HepG2 (cell line): Measurements from ENCODE around the gene STUB1. TPM values are rescaled to one million over a fixed set of nuclear protein-coding genes. Genes with fewer than 3 reads are reported as not detected.

Experiments
- ATF6 ChIP-seq: sonication (generic); formaldehyde crosslinking; conservative IDR thresholded peaks from 2 replicates; pipeline ENCODE4 v1.4.0; 2020; ENCODE audit warnings: missing genetic modification reagents
- BRF2 ChIP-seq: sonication (generic); formaldehyde crosslinking; IDR thresholded peaks from 2 replicates; pipeline ENCODE4 v1.8.1; 2022; ENCODE audit warnings: mild to moderate bottlenecking, missing genetic modification reagents
- HNRNPL ChIP-seq: fragments of 200-400 bp; formaldehyde crosslinking; IDR thresholded peaks from 2 replicates; pipeline ENCODE4 v1.6.1; 2017; ENCODE audit warnings: mild to moderate bottlenecking, low read depth, low read length
- NR3C1 ChIP-seq: sonication (generic); formaldehyde crosslinking; IDR thresholded peaks from 2 replicates; pipeline ENCODE4 v1.4.0; 2020; ENCODE audit warnings: missing genetic modification reagents
- PRMT3 ChIP-seq: sonication (generic); formaldehyde crosslinking; IDR thresholded peaks from 2 replicates; pipeline ENCODE4 v1.8.1; 2022; ENCODE audit warnings: low read depth, mild to moderate bottlenecking, moderate library complexity, missing genetic modification reagents, borderline replicate concordance
- SIN3A ChIP-seq: IDR thresholded peaks from 2 replicates; pipeline ENCODE4 v1.6.1; 2011; ENCODE audit warnings: low read depth, mild to moderate bottlenecking, control low read depth, low read length, borderline replicate concordance
- SP140L ChIP-seq: sonication (generic); formaldehyde crosslinking; IDR thresholded peaks from 2 replicates; pipeline ENCODE4 v1.4.0; 2020; ENCODE audit warnings: missing genetic modification reagents, borderline replicate concordance
- ZNF24 ChIP-seq: fragments of 450-650 bp; IDR thresholded peaks from 2 replicates; pipeline ENCODE4 v1.6.1; 2017; ENCODE audit warnings: antibody characterized with exemption, mild to moderate bottlenecking
- ZNF451 ChIP-seq: sonication (generic); formaldehyde crosslinking; IDR thresholded peaks from 2 replicates; pipeline ENCODE4 v1.5.0; 2020; ENCODE audit warnings: mild to moderate bottlenecking, missing genetic modification reagents
- ZNF781 ChIP-seq: sonication (generic); formaldehyde crosslinking; IDR thresholded peaks from 2 replicates; pipeline ENCODE4 v1.5.1; 2020; ENCODE audit warnings: borderline replicate concordance, mild to moderate bottlenecking, missing genetic modification reagents; ENCODE audit errors: not compliant biosample characterization
- polyA plus RNA-seq, 8 experiments: library from polyadenylated mRNA; depleted of rRNA in 3 of 8; stranded (reverse) in 7 of 8; unstranded in 1 of 8; fragments of >200 nt; fragmentation: Illumina TruSeq in 4 of 8; extraction: Trizol in 4 of 8; gene quantifications; 2 replicates each; pipeline versions ENCODE4 v1.2.1 to v1.2.3, GENCODE V29; 2011 to 2016; ENCODE audit warnings: low read depth in 4 of 8, missing spikeins in 1 of 8, mixed read lengths in 1 of 8; ENCODE audit not compliant: insufficient read depth in 1 of 8
- total RNA-seq, 5 experiments: library from RNA; depleted of rRNA; stranded (reverse); fragments of >200 nt; fragmentation: Illumina TruSeq; extraction: Trizol; gene quantifications; 2 replicates each; pipeline ENCODE4 v1.2.3, GENCODE V29; 2016; ENCODE audit warnings: low read depth in 1 of 5
- TF ChIP-seq, protein P1 (sequence below): sonication (generic); formaldehyde crosslinking; IDR thresholded peaks from 2 replicates; pipeline ENCODE4 v1.4.0; 2020; ENCODE audit warnings: missing genetic modification reagents
- TF ChIP-seq, protein P2 (sequence below): sonication (generic); formaldehyde crosslinking; IDR thresholded peaks from 2 replicates; pipeline ENCODE4 v1.8.1; 2023; ENCODE audit warnings: mild to moderate bottlenecking, inconsistent platforms, moderate library complexity, missing genetic modification reagents, borderline replicate concordance
- TF ChIP-seq, protein P3 (sequence below): sonication (generic); formaldehyde crosslinking; IDR thresholded peaks from 2 replicates; pipeline ENCODE4 v1.5.0; 2020; ENCODE audit warnings: missing genetic modification reagents
- TF ChIP-seq, protein P4 (sequence below): sonication (generic); formaldehyde crosslinking; IDR thresholded peaks from 2 replicates; pipeline ENCODE4 v1.4.0; 2020; ENCODE audit warnings: missing genetic modification reagents

Gene STUB1
- total and polyA plus RNA-seq, 2 of the 13 experiments (the other 11 are each of a cell fraction or from before 2014, with no cell fraction given): 52.9 to 78.2 TPM

DNA sequence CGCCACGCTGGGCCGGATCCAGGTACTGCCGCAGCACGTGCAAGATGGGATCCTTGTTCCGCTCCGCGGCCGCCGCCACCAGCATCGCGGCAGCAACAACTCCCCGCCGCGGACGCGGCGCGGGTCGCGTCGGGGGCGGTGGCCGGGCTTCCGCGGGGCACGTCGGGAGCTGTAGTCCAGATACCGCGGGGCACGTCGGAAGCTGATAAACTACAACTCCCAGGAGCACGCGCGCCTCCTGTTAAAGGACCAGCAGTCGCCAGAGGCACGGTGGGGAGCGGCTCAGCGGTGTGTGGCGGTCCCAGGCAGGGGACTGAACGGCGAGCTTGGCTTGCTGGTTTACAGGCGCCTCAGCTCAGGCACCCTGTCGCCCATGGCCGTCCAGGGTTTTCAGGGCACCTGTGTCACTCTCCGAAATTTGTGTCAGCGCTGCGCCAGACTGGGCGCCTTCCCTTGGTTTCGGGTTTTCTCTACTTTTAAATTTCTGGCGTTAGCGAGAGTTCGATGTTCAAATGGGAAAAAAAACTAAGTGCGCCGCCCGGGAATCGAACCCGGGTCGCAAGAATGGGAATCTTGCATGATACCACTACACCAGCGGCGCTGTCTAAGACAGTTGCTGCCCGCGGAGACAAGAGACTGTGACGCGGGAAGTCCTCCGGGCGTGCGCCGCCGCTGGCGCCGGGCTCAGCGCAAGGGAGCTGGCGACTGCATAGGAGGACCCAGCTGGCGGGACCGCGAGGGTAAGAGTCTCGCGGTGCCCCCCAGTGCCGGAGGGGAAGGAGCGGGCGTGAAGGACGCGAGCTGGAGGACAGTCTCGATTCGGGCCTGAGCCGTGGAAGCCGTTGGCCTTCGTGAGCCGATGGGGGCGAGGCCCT lies 43.8 kb upstream of the STUB1 start, which contains the start of gene METTL26 (continued):
- TF ChIP-seq, protein P1, sequence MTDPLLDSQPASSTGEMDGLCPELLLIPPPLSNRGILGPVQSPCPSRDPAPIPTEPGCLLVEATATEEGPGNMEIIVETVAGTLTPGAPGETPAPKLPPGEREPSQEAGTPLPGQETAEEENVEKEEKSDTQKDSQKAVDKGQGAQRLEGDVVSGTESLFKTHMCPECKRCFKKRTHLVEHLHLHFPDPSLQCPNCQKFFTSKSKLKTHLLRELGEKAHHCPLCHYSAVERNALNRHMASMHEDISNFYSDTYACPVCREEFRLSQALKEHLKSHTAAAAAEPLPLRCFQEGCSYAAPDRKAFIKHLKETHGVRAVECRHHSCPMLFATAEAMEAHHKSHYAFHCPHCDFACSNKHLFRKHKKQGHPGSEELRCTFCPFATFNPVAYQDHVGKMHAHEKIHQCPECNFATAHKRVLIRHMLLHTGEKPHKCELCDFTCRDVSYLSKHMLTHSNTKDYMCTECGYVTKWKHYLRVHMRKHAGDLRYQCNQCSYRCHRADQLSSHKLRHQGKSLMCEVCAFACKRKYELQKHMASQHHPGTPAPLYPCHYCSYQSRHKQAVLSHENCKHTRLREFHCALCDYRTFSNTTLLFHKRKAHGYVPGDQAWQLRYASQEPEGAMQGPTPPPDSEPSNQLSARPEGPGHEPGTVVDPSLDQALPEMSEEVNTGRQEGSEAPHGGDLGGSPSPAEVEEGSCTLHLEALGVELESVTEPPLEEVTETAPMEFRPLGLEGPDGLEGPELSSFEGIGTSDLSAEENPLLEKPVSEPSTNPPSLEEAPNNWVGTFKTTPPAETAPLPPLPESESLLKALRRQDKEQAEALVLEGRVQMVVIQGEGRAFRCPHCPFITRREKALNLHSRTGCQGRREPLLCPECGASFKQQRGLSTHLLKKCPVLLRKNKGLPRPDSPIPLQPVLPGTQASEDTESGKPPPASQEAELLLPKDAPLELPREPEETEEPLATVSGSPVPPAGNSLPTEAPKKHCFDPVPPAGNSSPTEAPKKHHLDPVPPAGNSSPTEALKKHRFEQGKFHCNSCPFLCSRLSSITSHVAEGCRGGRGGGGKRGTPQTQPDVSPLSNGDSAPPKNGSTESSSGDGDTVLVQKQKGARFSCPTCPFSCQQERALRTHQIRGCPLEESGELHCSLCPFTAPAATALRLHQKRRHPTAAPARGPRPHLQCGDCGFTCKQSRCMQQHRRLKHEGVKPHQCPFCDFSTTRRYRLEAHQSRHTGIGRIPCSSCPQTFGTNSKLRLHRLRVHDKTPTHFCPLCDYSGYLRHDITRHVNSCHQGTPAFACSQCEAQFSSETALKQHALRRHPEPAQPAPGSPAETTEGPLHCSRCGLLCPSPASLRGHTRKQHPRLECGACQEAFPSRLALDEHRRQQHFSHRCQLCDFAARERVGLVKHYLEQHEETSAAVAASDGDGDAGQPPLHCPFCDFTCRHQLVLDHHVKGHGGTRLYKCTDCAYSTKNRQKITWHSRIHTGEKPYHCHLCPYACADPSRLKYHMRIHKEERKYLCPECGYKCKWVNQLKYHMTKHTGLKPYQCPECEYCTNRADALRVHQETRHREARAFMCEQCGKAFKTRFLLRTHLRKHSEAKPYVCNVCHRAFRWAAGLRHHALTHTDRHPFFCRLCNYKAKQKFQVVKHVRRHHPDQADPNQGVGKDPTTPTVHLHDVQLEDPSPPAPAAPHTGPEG: peak; percentile 3; the same call in 1 of the 2 replicates
- TF ChIP-seq ATF6 (no peak), ZNF451 (CRISPR knock-in tag) (no peak), ZNF24 (peak; percentile 98), SIN3A (peak; percentile 90; the same call in 1 of the 2 replicates), SP140L (CRISPR knock-in tag) (no peak), PRMT3 (CRISPR knock-in tag) (no peak; the same call in 1 of the 2 replicates), ZNF781 (CRISPR knock-in tag) (no peak), NR3C1 (CRISPR knock-in tag) (no peak), HNRNPL (0 out of 2 replicates have a peak, but pooled peaks have one; percentile 36), BRF2 (CRISPR knock-in tag) (0 out of 2 replicates have a peak, but pooled peaks have one; percentile 45)
- TF ChIP-seq, protein P2, sequence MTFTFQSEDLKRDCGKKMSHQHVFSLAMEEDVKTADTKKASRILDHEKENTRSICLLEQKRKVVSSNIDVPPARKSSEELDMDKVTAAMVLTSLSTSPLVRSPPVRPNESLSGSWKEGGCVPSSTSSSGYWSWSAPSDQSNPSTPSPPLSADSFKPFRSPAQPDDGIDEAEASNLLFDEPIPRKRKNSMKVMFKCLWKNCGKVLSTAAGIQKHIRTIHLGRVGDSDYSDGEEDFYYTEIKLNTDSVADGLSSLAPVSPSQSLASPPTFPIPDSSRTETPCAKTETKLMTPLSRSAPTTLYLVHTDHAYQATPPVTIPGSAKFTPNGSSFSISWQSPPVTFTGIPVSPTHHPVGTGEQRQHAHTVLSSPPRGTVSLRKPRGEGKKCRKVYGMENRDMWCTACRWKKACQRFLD (CRISPR knock-in tag): peak; percentile 58; the same call in 1 of the 2 replicates
- TF ChIP-seq, protein P3, sequence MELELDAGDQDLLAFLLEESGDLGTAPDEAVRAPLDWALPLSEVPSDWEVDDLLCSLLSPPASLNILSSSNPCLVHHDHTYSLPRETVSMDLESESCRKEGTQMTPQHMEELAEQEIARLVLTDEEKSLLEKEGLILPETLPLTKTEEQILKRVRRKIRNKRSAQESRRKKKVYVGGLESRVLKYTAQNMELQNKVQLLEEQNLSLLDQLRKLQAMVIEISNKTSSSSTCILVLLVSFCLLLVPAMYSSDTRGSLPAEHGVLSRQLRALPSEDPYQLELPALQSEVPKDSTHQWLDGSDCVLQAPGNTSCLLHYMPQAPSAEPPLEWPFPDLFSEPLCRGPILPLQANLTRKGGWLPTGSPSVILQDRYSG (CRISPR knock-in tag): no peak
- TF ChIP-seq, protein P4, sequence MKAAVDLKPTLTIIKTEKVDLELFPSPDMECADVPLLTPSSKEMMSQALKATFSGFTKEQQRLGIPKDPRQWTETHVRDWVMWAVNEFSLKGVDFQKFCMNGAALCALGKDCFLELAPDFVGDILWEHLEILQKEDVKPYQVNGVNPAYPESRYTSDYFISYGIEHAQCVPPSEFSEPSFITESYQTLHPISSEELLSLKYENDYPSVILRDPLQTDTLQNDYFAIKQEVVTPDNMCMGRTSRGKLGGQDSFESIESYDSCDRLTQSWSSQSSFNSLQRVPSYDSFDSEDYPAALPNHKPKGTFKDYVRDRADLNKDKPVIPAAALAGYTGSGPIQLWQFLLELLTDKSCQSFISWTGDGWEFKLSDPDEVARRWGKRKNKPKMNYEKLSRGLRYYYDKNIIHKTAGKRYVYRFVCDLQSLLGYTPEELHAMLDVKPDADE (CRISPR knock-in tag): 0 out of 2 replicates have a peak, but pooled peaks have one; percentile 11
